ENCODE results near the gene PHETA1. TPM values are rescaled to one million over a fixed set of nuclear protein-coding genes. Genes with fewer than 3 reads are reported as not detected.
A peak's percentile ranks its signal among the peaks of the same experiment; 100 is the strongest.
"Not testable (repeated sequence)": the region's sequence is repeated elsewhere in the genome, so short reads cannot be mapped to it uniquely, and the experiment has no call there.

PHETA1 gene
- total and polyA plus RNA-seq, 11 donors: 12.8 to 48.7 (median 24.5) TPM

DNA sequence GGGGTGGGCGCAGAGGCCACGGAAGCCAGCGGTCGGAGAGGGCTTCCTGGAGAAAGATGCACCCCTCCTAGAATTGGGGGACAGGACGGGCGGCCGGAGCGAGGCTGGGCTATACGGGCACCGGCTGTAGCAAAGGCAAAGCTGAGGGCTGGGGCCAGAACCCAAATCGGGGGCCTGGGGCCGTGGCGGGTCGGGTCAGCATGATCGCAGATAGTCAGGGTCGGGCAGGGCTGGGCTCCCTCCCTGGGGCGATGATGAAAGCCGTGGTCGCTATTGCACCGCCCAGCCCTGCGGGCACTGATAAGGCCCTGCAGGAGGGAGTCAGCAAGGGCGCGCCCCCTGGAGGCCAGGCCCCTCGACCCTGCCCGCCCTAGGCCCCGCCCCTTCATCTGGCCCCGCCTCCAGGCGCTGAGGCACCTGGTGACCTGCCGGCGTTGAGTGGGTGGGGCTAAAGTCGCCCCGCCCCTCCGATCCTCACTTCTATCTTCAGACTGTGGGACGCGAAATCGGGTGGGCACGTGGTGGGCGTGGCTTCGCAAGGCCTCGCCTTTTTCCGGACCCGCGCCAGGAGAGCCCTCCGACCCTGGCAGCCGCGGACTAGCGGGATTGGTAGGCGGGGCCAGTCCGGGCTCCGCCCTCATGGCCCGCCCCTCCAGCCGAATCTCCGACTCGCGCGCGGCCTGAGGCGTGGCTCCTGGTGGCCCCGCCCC lies 36.4 kb upstream of the PHETA1 start:
- Histone ChIP-seq H3K27me3 (no peaks in the 10 kb centered on the region), H3K36me3 (peaks cover 0 to 5% (median 0%) of the 10 kb centered on the region in 9 donors), H3K4me1 (peaks cover 26 to 72% (median 62%) of the 10 kb centered on the region in 12 donors), H3K4me3 (peak overlapping the region; percentile 62 to 98 (median 92)), H3K9me3 (no peaks in the 10 kb centered on the region), H3K27ac (peak overlapping the region; percentile 12 to 99 (median 97))
- TF ChIP-seq POLR2A (IDR thresholded peaks at IDR 0.05): peak in 1 of 2 donors; percentile 37
- TF ChIP-seq, protein P1, sequence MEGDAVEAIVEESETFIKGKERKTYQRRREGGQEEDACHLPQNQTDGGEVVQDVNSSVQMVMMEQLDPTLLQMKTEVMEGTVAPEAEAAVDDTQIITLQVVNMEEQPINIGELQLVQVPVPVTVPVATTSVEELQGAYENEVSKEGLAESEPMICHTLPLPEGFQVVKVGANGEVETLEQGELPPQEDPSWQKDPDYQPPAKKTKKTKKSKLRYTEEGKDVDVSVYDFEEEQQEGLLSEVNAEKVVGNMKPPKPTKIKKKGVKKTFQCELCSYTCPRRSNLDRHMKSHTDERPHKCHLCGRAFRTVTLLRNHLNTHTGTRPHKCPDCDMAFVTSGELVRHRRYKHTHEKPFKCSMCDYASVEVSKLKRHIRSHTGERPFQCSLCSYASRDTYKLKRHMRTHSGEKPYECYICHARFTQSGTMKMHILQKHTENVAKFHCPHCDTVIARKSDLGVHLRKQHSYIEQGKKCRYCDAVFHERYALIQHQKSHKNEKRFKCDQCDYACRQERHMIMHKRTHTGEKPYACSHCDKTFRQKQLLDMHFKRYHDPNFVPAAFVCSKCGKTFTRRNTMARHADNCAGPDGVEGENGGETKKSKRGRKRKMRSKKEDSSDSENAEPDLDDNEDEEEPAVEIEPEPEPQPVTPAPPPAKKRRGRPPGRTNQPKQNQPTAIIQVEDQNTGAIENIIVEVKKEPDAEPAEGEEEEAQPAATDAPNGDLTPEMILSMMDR (IDR thresholded peaks at IDR 0.05): peak; percentile 54 to 87 (median 69)
- ATAC-seq (peak; percentile 78 to 91 (median 84)), DNase-seq (peak; percentile 93 to 97 (median 95))
- intact Hi-C loops (cut with DNase I): loop anchor here in 3 of 10 donors (2.0 to 5.0 kb wide), 2 partner anchors 42 to 45 kb away; no protein-coding TSS in a partner anchor
- 2 to 9% (median 4%) methylated on average over 17 to 59 of the region's 59 CpGs for WGBS, 4 donors

DNA sequence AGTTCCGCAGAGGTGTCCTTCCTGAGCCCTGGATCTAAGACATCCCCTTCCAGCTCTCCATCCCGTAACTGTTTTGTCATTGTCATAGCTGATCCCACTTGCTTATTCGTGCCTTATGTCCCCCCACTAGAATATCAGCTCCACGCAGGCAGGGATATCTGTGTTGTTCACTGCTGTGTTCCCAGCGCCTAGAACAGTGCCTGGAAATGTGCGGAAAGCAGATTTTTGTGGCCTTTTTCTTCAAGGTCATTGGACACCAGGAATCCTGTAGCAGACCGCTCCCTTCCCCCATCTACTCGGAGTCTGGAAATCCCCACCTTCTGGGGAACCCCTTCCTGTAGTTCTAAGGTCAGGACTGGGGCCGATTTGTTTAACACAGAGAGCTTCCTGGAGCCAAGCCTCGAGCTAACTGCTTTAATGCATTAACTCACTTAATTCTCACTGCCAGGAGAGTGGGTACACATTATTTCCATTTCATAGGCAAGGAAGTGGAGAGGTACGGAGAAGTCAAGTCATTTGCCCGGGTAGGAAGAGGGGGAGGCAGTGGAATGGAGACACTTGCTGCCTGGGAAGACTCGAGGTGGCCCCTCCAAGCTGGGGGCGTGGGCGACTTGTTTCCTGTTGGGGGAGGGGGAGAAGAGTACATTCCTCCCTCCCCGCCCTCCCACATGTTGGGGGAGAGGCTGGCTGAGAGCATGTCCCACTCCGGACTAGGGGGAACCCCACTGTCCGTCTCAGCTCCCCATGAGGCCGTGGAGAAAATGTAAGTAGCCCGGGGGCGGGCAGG lies 35.7 kb upstream of the PHETA1 start:
- WGBS, 4 donors: 37 to 53% (median 41%) methylated on average over 16 to 21 of the region's 21 CpGs
- peaks cover 0 to 5% (median 0%) of the 10 kb centered on the region in 9 donors for H3K36me3 ChIP-seq
- DNase-seq (peak in 1 of 5 donors; percentile 52), ATAC-seq (no peak)
- peaks cover 23 to 65% (median 56%) of the 10 kb centered on the region in 12 donors for H3K4me1 ChIP-seq
- TF ChIP-seq, protein P1 (IDR thresholded peaks at IDR 0.05): no peak
- no peak for TF ChIP-seq POLR2A (IDR thresholded peaks at IDR 0.05)
- no peaks in the 10 kb centered on the region for H3K27me3 ChIP-seq
- peak overlapping the region in 11 of 12 donors; percentile 62 to 98 (median 94) for H3K4me3 ChIP-seq
- H3K27ac ChIP-seq: peak overlapping the region; percentile 12 to 99 (median 97)
- intact Hi-C loops (cut with DNase I): loop anchor here in 3 of 10 donors (2.0 to 5.0 kb wide), 2 partner anchors 43 to 46 kb away; no protein-coding TSS in a partner anchor
- H3K9me3 ChIP-seq: no peaks in the 10 kb centered on the region

DNA sequence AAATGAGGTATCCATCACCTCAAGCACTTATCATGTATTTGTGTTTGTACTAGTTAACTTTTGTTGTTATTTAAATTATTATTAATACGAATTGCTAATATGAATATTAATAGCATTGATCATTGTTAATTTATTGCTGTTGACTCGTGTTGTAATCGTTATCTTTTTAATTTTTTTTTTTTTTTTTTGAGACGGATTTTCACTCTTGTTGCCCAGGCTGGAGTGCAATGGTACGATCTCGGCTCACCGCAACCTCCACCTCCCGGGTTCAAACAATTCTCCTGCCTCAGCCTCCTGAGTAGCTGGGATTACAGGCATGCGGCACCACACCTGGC lies 33.6 kb upstream of the PHETA1 start:
- peaks cover 8 to 58% (median 35%) of the 10 kb centered on the region in 12 donors for H3K4me1 ChIP-seq
- ATAC-seq, H3K27me3 ChIP-seq, H3K9me3 ChIP-seq, DNase-seq, H3K36me3 ChIP-seq: not testable (repeated sequence)
- WGBS, 4 donors: 69 to 85% (median 80%) methylated on average over 9 of the region's 9 CpGs
- peak overlapping the region; percentile 56 to 99 (median 97) for H3K27ac ChIP-seq
- peak overlapping the region in 2 of 12 donors; percentile 3 to 24 for H3K4me3 ChIP-seq
- intact Hi-C loops (cut with DNase I): loop anchor here in 1 of 10 donors (2.0 kb wide), 1 partner anchor 44 kb away; no protein-coding TSS in a partner anchor

DNA sequence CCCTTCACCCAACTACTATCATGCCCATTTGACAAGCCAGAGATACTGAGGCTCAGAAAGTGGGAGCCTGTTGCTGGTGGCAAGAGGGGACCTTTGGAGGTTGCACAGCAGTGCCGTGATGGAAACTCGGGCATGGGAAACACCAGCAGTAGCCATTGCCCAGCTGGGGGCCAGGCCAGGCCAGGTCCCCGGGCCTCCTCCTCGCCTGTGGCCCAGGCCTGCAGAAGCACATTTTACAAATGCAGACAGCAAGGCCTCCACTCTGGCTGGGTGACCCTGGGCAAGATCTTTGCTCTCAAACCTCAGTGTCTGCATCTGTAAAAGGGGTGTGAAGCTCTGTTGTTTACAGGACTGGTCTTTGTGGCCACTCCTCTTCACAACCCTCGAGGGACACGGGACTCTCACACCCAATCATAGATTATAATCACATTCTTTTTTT lies 32.3 kb upstream of the PHETA1 start:
- 93 to 96% (median 95%) methylated on average over 6 of the region's 6 CpGs for WGBS, 4 donors
- intact Hi-C loops (cut with DNase I): loop anchor here in 1 of 10 donors (2.0 kb wide), 1 partner anchor 58 kb away; no protein-coding TSS in a partner anchor
- H3K27ac ChIP-seq: no peak overlapping the region
- H3K9me3 ChIP-seq: no peaks in the 10 kb centered on the region
- TF ChIP-seq POLR2A (IDR thresholded peaks at IDR 0.05): no peak
- TF ChIP-seq, protein P1 (IDR thresholded peaks at IDR 0.05): no peak
- H3K36me3 ChIP-seq: no peaks in the 10 kb centered on the region
- DNase-seq (no peak), ATAC-seq (no peak)
- H3K4me3 ChIP-seq: no peak overlapping the region
- no peaks in the 10 kb centered on the region for H3K27me3 ChIP-seq
- peaks cover 3 to 61% (median 35%) of the 10 kb centered on the region in 12 donors for H3K4me1 ChIP-seq

DNA sequence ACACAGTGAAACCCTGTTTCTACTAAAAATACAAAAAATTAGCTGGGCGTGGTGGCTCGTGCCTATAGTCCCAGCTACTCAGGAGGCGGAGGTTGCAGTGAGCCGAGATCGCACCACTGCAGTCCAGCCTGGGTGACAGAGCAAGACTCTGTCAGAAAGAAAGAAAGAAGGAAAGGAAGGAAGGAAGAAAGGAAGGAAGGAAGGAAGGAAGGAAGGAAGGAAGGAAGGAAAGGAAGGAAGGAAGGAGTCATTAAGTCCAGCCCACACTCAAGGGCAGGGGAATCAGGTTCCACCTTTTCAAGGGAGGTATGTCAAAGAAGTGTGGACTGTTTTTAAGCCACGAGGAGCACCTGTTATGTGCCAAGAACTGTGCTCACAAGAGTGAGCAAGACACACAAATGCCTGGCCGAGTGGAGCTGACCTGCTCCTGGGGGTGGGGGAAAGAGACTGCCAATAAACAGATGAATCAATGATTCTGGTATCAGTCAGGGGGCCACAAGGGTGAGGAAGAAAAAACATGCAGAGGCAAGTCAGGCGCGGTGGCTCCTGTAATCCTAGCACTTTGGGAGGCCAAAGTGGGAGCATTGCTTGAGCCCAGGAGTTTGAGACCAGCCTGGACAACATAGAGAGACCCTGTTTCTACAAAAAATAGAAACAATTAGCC lies 31.0 kb upstream of the PHETA1 start:
- WGBS, 4 donors: 88 to 92% (median 91%) methylated on average over 9 of the region's 9 CpGs
- ATAC-seq, H3K36me3 ChIP-seq, H3K27me3 ChIP-seq, H3K9me3 ChIP-seq, DNase-seq, H3K4me3 ChIP-seq: not testable (repeated sequence)
- intact Hi-C loops (cut with DNase I): loop anchor here in 6 of 10 donors (2.0 to 5.0 kb wide), 6 partner anchors 59 to 282 kb away; no protein-coding TSS in a partner anchor
- Histone ChIP-seq H3K27ac (peak overlapping the region in 4 of 12 donors; percentile 33 to 87 (median 42)), H3K4me1 (peaks cover 1 to 57% (median 29%) of the 10 kb centered on the region in 12 donors)
